KMS-11 (cell line): ENCODE results near the gene SLC17A7.

Experiments used
- H2AFZ ChIP-seq: fragments of 200-600 bp; sonication (generic); 2 replicates; pipeline ENCODE4 v1.6.1; 2016; ENCODE audit warnings: antibody characterized with exemption, mixed run types, low read depth
- H3K27ac ChIP-seq: fragments of 200-600 bp; sonication (generic); 2 replicates; pipeline ENCODE4 v1.6.1; 2016; ENCODE audit warnings: mild to moderate bottlenecking, mixed run types
- H3K27me3 ChIP-seq: fragments of 200-600 bp; sonication (generic); 2 replicates; pipeline ENCODE4 v1.6.1; 2017; ENCODE audit warnings: mild to moderate bottlenecking, low read depth, mixed run types, moderate library complexity; ENCODE audit not compliant: insufficient read depth
- H3K36me3 ChIP-seq: fragments of 200-600 bp; sonication (generic); 2 replicates; pipeline ENCODE4 v1.6.1; 2017; ENCODE audit warnings: mild to moderate bottlenecking, mixed run types; ENCODE audit not compliant: insufficient read depth
- H3K4me1 ChIP-seq: fragments of 200-600 bp; sonication (generic); 2 replicates; pipeline ENCODE4 v1.6.1; 2016; ENCODE audit warnings: mild to moderate bottlenecking, low read depth, mixed run types; ENCODE audit not compliant: poor library complexity, severe bottlenecking
- H3K4me2 ChIP-seq: fragments of 200-600 bp; sonication (generic); 2 replicates; pipeline ENCODE4 v1.7.0; 2016; ENCODE audit warnings: mild to moderate bottlenecking, mixed run types
- H3K4me3 ChIP-seq: fragments of 200-600 bp; sonication (generic); IDR thresholded peaks from 2 replicates; pipeline ENCODE4 v1.6.1; 2017; ENCODE audit warnings: low read depth, low read length, mixed read lengths; ENCODE audit not compliant: insufficient read depth
- H3K79me2 ChIP-seq: fragments of 200-600 bp; sonication (generic); 2 replicates; pipeline ENCODE4 v1.6.1; 2016; ENCODE audit warnings: low read depth, mixed run types; ENCODE audit not compliant: insufficient read depth
- H3K9ac ChIP-seq: fragments of 200-600 bp; sonication (generic); 2 replicates; pipeline ENCODE4 v1.6.1; 2016; ENCODE audit warnings: mild to moderate bottlenecking, mixed run types
- H4K20me1 ChIP-seq: fragments of 200-600 bp; sonication (generic); 2 replicates; pipeline ENCODE4 v1.6.1; 2016; ENCODE audit warnings: mild to moderate bottlenecking, mixed run types; ENCODE audit not compliant: insufficient read depth
- CTCF ChIP-seq: fragments of 200-600 bp; sonication (generic); conservative IDR thresholded peaks from 2 replicates; pipeline ENCODE4 v1.6.1; 2017; ENCODE audit warnings: low read depth, mild to moderate bottlenecking, antibody characterized with exemption, low read length, moderate library complexity, mixed read lengths

Gene SLC17A7

GRCh38 chr19:49439836-49440235, 1.5 kb downstream of the SLC17A7 start:
- Histone ChIP-seq H3K4me2 (no peak overlapping the region), H3K79me2 (no peaks in the 10 kb centered on the region), H2AFZ (no peak overlapping the region), H3K4me1 (peaks cover 16% of the 10 kb centered on the region), H3K27ac (no peak overlapping the region), H4K20me1 (no peaks in the 10 kb centered on the region), H3K27me3 (peaks cover 77% of the 10 kb centered on the region), H3K36me3 (no peaks in the 10 kb centered on the region), H3K4me3 (no peak overlapping the region), H3K9ac (no peak overlapping the region)
- TF ChIP-seq CTCF: no peak

- no peaks in the 10 kb centered on the region for H3K79me2 ChIP-seq
- H3K27me3 ChIP-seq: peaks cover 91% of the 10 kb centered on the region
- no peak overlapping the region for H3K27ac ChIP-seq
- no peak overlapping the region for H3K4me2 ChIP-seq
- H3K4me3 ChIP-seq: no peak overlapping the region
- no peaks in the 10 kb centered on the region for H3K36me3 ChIP-seq
- H4K20me1 ChIP-seq: no peaks in the 10 kb centered on the region
- peaks cover 10% of the 10 kb centered on the region for H3K4me1 ChIP-seq
- H3K9ac ChIP-seq: no peak overlapping the region
- H2AFZ ChIP-seq: no peak overlapping the region
- no peak for TF ChIP-seq CTCF
Observed at GRCh38 chr19:49438261-49438660, 3.1 kb downstream of the SLC17A7 start.

DNA sequence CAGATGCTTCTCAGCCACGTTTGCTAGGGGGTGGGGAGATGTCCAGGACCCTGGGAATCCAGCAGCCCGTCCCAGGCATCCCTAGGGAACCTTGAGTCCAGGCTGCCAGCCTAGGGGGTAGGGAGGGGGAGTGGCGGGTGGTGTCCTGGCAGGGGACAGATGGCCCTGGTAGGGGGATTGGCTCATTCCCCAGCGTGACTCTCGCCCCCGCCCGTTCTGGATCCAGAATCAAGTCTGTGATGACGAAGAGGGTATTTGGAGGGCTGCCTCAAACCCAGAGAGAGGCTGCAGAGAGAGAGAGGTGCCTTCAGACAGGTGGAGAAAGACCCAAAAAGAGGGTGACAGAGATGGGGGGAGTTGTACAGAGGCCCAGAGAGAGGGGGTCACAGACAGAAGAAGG, 4.1 kb downstream of the SLC17A7 start:
- Histone ChIP-seq H2AFZ (no peak overlapping the region), H3K9ac (no peak overlapping the region), H3K36me3 (no peaks in the 10 kb centered on the region), H3K4me3 (no peak overlapping the region), H3K4me2 (no peak overlapping the region), H4K20me1 (no peaks in the 10 kb centered on the region), H3K4me1 (peaks cover 7% of the 10 kb centered on the region), H3K27me3 (peaks cover 99% of the 10 kb centered on the region), H3K79me2 (no peaks in the 10 kb centered on the region), H3K27ac (no peak overlapping the region)
- TF ChIP-seq CTCF: no peak

DNA sequence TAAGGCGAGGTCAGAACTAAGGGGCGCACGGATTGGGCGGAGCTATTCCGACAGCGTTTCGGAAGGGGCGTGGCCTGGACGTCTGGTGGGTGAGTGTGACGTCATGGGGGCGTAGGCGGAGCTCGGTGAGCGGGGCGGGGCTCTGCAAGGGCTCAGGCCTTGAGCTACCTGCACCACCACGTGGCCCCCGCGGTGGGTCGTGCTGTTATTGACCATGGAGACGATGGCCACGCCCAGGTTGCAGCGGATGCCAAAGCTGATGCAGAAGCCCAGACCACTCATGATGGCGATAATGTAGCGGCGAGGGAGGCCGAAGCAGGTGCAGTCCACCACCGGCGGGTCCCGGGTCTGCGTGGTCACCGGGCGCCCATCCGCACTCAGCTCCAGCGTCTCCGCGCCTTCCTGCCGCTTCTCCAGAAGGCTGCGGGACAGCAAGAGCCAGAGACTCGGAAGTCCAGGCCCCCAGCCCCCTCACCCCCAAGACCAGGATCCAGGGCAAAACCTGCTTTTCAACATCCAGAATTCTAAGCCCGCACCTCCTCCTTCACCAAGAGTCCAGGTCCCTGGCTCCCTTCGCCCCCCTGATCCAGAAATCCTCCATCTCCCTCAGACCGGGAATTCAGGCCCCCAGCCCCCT, 4.8 kb downstream of the SLC17A7 start:
- Histone ChIP-seq H3K9ac (no peak overlapping the region), H3K4me2 (no peak overlapping the region; the same call in 1 of the 2 replicates), H3K27me3 (peaks cover 98% of the 10 kb centered on the region), H4K20me1 (no peaks in the 10 kb centered on the region), H3K79me2 (no peaks in the 10 kb centered on the region), H2AFZ (peak overlapping the region; percentile 1; the same call in 1 of the 2 replicates), H3K4me3 (no peak overlapping the region), H3K4me1 (peaks cover under 1% of the 10 kb centered on the region), H3K36me3 (no peaks in the 10 kb centered on the region), H3K27ac (no peak overlapping the region)
- no peak for TF ChIP-seq CTCF
